GM18909 (cell line): ENCODE results near the gene KRTAP10-11.
"Not testable (repeated sequence)": the region's sequence is repeated elsewhere in the genome, so short reads cannot be mapped to it uniquely, and the experiment has no call there.

ENCODE experiments used
- ATAC-seq: cut with Tn5 transposase; IDR thresholded peaks from one replicate; pipeline ENCODE4 v1.9.1; 2021; ENCODE audit warnings: mild to moderate bottlenecking; ENCODE audit not compliant: unreplicated experiment, poor library complexity

Gene KRTAP10-11

GRCh38 chr21:44658913-44659595 is 12.8 kb downstream of the KRTAP10-11 start:
- ATAC-seq, result no peak

GRCh38 chr21:44661567-44661966 is 15.4 kb downstream of the KRTAP10-11 start:
- ATAC-seq, result not testable (repeated sequence)

- no peak for ATAC-seq
These were observed 18.5 kb downstream of the KRTAP10-11 start for GRCh38 chr21:44664691-44665090.

DNA sequence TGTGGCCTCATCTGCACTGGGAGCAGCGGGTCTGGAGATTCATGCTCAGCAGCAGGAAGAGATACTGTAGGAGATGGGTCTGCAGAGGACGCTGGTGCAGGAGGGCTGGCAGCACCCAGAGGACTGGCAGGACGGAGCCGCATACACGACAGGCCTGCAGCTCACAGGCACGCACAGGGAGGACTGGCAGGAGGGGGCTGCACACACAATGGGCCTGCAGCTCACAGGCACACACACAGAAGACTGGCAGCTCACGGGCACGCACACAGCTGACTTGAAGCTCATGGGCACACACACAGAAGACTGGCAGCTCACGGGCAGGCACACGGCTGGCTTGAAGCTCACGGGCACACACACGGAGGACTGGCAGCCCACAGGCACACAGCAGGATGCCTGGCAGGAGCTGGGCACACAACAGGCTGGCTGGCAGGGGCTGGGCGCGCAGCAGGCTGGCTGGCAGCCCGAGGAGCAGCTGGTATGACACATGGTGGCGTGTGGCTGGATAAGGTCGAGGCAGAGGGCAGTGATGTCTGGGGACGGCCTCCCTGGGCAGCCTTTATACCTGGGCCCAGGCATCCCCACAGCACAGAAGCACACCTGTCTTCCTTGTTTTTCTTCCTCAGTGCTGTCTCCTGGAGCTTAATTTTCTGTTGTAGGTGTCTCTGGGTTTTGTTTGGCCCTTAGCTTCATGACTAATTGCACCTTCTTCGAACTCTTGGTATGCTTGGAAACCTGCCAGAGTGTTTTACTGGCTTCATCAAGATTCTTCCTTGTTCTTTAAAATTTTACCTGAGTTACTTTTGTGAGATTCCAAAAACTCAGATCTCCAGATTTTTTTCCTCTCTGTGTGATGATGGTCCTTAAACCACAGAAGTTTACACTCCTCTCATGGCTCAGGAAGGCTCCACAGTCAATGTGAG is 20.4 kb downstream of the KRTAP10-11 start, which contains the start of gene KRTAP12-2:
Gene KRTAP12-2, minus strand, starts transcription at position 527 of the 920 bp plus-strand sequence. Its CDS starts 41 bp downstream, at position 486.
- ATAC-seq, result no peak

DNA sequence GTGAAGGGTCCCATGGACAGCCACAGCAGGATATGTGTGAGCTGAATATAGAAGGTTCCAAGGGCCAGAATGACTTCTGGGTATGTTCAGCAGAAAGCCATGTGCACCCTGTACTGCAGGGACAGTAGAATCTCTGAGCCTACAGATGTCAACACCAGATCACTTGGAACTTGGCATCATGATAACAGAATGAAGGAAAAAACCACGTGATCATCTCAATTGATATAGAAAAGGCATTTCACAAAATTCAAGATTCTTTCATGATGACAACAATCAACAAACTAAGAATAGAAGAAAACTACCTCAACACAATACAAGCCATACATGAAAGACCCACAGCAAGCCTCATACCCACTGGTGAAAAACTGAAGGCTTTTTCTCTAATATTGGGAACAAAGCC is 21.4 kb downstream of the KRTAP10-11 start:
- no peak for ATAC-seq

- ATAC-seq, result no peak
These were observed 24.6 kb downstream of the KRTAP10-11 start for GRCh38 chr21:44670642-44671432.

GRCh38 chr21:44671911-44672310 is 25.7 kb downstream of the KRTAP10-11 start:
- ATAC-seq, result no peak

GRCh38 chr21:44677881-44678280 is 31.7 kb downstream of the KRTAP10-11 start:
- ATAC-seq, result no peak

DNA sequence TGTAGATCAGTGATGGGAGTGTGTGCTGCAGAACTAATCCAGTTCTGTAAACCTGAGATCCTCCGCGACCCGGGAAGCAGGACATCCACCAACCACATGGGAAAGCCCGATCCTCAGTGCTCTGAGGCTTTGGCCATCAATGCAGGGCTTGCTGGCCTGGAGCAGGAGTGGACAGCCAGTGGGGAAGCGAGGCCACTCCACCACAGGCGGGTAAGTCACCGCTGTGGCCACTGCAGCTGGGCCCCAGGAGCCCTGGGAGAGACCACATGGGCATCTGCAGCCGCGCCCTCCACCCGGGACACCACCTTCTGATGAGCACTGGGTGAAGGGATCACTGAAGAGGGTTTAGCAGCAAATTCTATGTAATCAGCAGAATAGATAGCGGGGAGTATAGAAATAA is 34.9 kb downstream of the KRTAP10-11 start:
- no peak for ATAC-seq

DNA sequence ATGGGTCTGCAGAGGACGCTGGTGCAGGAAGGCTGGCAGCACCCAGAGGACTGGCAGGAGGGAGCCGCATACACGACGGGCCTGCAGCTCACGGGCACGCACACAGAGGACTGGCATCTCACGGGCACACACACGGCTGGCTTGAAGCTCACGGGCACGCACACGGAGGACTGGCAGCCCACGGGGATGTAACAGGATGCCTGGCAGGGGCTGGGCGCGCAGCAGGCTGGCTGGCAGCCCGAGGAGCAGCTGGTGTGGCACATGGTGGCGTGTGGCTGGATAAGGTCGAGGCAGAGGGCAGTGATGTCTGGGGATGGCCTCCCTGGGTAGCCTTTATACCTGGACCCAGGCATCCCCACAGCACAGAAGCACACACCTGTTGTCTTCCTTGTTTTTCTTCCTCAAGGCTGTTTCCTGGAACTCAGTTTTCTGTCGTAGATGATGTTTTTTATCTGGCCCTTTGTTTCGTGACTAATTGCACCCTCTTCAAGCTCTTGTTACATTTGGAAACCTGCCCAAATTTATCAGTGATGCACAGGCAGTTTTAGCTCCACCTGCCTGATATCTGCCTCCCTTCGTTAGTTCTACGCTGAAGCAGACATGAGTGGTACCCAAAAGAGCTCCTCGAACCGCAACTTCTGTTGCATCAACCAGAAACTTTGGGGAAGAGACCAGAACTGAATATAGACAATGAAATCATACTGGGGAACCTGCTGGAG is 35.8 kb downstream of the KRTAP10-11 start, which contains the start of gene KRTAP12-1:
Gene KRTAP12-1, minus strand, starts transcription at position 303 of the 719 bp plus-strand sequence. Its CDS starts 40 bp downstream, at position 263.
- ATAC-seq, result no peak

DNA sequence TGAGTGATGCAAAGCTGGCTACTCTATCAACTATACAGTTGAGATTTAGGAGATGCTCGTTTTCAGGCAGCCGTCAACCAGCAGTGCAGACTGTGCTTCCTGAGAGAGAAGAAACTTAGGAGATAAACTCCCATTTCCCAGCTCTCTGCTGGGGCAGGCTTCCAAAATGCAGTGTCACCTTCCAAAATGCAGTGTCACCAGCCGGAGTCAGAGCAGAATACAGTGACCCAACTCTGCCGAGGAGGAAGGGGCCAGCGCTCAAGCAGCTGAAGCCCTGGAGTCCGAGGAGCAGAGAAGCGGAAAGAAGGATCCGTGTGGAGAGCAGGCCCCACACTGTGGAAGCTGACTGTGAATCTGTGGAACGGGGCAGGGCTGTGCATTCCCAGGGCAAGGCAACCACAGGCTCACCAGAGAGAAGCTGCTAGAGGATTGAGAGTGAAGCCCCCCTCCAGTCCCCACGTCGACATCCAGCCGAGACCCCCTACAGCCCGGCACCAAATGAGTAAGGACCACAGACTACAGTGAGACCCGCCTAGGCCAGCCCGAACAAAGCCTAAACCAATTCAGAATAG is 36.5 kb downstream of the KRTAP10-11 start:
- no peak for ATAC-seq

GRCh38 chr21:44684077-44684476 is 37.9 kb downstream of the KRTAP10-11 start:
- ATAC-seq, result no peak

- ATAC-seq, result no peak
These were observed 38.3 kb downstream of the KRTAP10-11 start for GRCh38 chr21:44684483-44684882.

- ATAC-seq, result not testable (repeated sequence)
These were observed 38.8 kb downstream of the KRTAP10-11 start for GRCh38 chr21:44685050-44685449.

DNA sequence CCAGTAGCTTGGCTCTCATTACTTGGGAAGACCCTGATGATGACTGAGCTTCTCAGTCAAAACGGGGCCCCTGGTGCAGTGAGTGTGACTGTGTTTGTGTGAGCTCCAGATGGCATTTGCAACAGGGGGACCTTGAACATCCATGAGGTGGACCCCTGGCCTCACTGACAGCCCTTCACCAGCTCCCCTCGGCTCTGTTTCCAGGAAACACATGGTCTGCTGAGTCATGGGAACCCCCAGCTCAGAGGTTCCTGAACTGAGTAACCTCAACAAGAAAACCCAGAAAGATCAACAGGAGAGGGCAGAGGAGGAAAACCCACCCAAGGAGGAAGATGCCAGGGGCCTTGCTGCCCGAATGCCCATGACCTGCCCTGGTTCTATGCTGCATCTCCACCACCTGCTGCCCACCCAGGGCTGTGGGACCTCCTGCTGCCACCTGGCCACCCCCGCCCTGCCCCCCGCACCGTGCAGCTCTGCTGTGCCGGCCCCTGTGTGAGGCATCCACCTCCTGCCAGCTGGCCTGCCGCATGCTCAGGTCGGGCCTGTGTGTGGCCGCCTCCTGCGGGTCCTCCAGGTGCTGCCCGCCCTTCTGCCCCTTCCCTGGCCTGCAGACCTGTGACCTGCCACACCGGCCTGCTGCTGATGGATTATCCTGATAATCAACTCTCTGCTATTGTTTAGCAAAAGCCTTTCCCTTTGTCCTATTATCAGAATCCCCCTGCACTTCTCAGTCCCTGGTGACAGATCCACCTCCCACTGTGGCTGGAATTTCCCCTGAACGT is 40.0 kb downstream of the KRTAP10-11 start:
- ATAC-seq, result no peak

DNA sequence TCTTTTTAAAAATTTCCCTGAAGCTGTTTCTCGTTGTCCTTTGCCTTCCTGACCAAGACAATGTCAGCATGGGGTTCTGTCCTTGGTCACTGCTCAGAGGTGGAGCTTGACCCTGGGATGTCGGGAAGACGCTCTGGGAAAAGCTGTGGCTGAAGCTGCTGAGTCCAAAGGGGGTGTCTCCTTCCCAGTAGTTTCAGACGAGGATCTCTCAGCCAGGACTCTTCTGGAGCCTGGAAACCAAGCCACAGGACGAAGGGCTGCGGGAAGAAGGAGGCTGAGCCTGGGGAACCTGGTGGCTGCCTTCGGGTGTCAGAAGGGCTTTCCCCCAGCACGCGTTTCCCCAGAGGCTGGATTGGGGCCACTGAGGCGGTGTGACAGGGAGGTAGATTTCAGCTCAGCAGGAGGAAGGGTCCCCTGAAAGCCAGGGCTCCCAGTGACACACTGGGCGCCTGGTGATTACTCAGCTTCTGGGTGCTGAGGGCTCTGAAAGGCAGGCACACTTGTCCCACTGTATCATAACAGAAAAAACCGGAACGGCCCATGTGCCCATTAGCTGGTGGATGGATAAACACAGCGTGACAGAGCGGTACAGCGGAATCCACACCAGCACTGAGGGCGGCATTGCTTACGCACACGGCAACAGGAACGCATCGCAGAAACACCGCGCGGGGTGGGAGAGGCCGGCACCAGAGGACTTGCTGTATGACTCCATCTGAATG is 40.8 kb downstream of the KRTAP10-11 start:
- ATAC-seq, result no peak

- ATAC-seq, result no peak
These were observed 41.5 kb downstream of the KRTAP10-11 start for GRCh38 chr21:44687671-44688070.

- ATAC-seq, result not testable (repeated sequence)
These were observed 43.5 kb downstream of the KRTAP10-11 start for GRCh38 chr21:44689740-44690139.
